ENCODE data around the gene COX14. TPM values are rescaled to one million over a fixed set of nuclear protein-coding genes. Genes with fewer than 3 reads are reported as not detected.

COX14 gene
- total RNA-seq, 1 experiment from 2014 or later: 28.7 TPM

- DNase-seq (ENCODE audit: low spot score): no peak
- POLR2A ChIA-PET (ENCODE audit: low non-redundant PET): no interaction called here
- intact Hi-C loops (cut with micrococcal nuclease; ENCODE audit: unreplicated experiment): no loop called here
- CTCF ChIA-PET: no interaction called here
- no peak overlapping the region for H3K4me3 ChIP-seq (ENCODE audit: low read depth, low read length, poor library complexity, severe bottlenecking)
- peaks cover 2% of the 10 kb centered on the region for H3K9me3 ChIP-seq (ENCODE audit: low read depth, low read length, poor library complexity, severe bottlenecking)
- TF ChIP-seq CTCF (conservative IDR thresholded peaks at IDR 0.05; ENCODE audit: low read depth, low read length) (no peak), EZH2 (IDR thresholded peaks at IDR 0.05; ENCODE audit: borderline replicate concordance, low read depth, low read length, poor library complexity, severe bottlenecking) (no peak)
- no peaks in the 10 kb centered on the region for H3K4me1 ChIP-seq (ENCODE audit: insufficient read depth, low read length, poor library complexity, severe bottlenecking)
- no peak overlapping the region for H3K27ac ChIP-seq (ENCODE audit: low read depth, low read length, poor library complexity, severe bottlenecking)
- no peaks in the 10 kb centered on the region for H3K27me3 ChIP-seq (replicated peaks; ENCODE audit: insufficient read depth, low read depth, low read length, poor library complexity)
- no TSS peak for BruUV-seq (replicated peaks)
- no peaks in the 10 kb centered on the region for H3K36me3 ChIP-seq (ENCODE audit: insufficient read depth, low read length, poor library complexity, severe bottlenecking)
Measured at GRCh38 chr12:50164963-50165362, 52.9 kb downstream of the COX14 start.

- Histone ChIP-seq H3K27ac (ENCODE audit: low read depth, low read length, poor library complexity, severe bottlenecking) (peak overlapping the region; percentile 91), H3K4me1 (ENCODE audit: insufficient read depth, low read length, poor library complexity, severe bottlenecking) (no peaks in the 10 kb centered on the region), H3K9me3 (ENCODE audit: low read depth, low read length, poor library complexity, severe bottlenecking) (peaks cover 3% of the 10 kb centered on the region), H3K27me3 (replicated peaks; ENCODE audit: insufficient read depth, low read depth, low read length, poor library complexity) (no peaks in the 10 kb centered on the region), H3K4me3 (ENCODE audit: low read depth, low read length, poor library complexity, severe bottlenecking) (peak overlapping the region; percentile 70), H3K36me3 (ENCODE audit: insufficient read depth, low read length, poor library complexity, severe bottlenecking) (no peaks in the 10 kb centered on the region)
- intact Hi-C loops (cut with micrococcal nuclease; ENCODE audit: unreplicated experiment): loop anchor here (2.0 kb wide), 2 partner anchors 56 to 82 kb away; partner anchors contain the start of gene SMARCD1
- ChIA-PET CTCF (interaction anchor here (1.4 to 1.9 kb wide), 3 partner anchors 55 to 598 kb away, joined by 3 to 8 read pairs (median 5); partner anchors contain the start of gene COX14), POLR2A (ENCODE audit: low non-redundant PET) (interaction anchor here (1.1 kb wide), 1 partner anchor 10 kb away, joined by 4 read pairs; no protein-coding TSS in a partner anchor)
- no TSS peak for BruUV-seq (replicated peaks)
- no peak for TF ChIP-seq EZH2 (IDR thresholded peaks at IDR 0.05; ENCODE audit: borderline replicate concordance, low read depth, low read length, poor library complexity, severe bottlenecking)
- no peak for TF ChIP-seq CTCF (conservative IDR thresholded peaks at IDR 0.05; ENCODE audit: low read depth, low read length)
- no peak for DNase-seq (ENCODE audit: low spot score)
Measured at GRCh38 chr12:50166799-50167048, 54.7 kb downstream of the COX14 start.

DNA sequence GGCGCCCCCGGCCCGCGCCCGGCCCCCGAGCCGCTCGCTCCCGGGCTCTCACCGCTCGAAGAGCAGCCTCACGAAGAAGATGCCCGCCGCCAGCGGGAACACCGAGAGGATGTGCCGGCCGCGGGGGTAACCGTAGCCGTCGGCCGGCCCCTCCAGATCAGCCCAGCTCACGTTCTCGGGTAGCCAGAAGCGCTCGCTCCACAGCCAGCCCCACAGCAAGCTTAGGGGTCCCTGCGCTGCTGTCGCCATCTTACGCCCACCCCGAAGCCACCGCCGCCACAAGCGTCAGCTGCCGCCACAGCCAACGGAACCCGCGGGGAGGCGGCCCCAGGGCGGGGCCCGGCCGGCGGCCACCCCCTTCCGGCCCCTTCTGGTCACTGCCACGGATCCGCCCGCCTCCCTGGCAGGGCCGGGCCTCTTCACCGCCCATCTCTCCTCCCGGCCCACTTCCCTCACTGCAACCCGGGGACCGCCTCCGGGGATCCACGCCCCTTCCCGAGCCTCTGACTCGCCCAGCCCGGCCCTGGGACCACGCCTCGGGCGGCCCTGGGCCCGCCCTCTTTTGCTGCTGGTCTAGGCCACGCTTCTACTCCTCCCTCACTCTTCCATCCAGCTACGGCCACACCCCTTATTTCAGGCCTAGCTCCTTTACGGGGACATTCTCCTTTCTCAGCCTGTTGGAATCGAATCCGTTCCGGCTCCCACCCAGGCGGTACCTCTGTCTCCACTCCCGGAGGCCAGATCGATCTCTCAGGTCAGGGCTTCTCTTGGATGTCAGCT lies 55.2 kb downstream of the COX14 start, which contains the start of gene CERS5:
CERS5 (minus strand) TSS at position 321 of the 780 bp plus-strand sequence; CDS start at position 249, 72 bp downstream.
- intact Hi-C loops (cut with micrococcal nuclease; ENCODE audit: unreplicated experiment): loop anchor here (2.0 kb wide), 2 partner anchors 56 to 82 kb away; partner anchors contain the start of gene SMARCD1
- peaks cover 3% of the 10 kb centered on the region for H3K9me3 ChIP-seq (ENCODE audit: low read depth, low read length, poor library complexity, severe bottlenecking)
- ChIA-PET POLR2A (ENCODE audit: low non-redundant PET) (interaction anchor here (0.6 to 1.1 kb wide), 3 partner anchors 10 to 333 kb away, joined by 4 to 8 read pairs (median 7); no protein-coding TSS in a partner anchor), CTCF (interaction anchor here (0.5 to 1.9 kb wide), 4 partner anchors 38 to 598 kb away, joined by 3 to 8 read pairs (median 4); partner anchors contain the start of gene COX14)
- peak; percentile 100 for DNase-seq (ENCODE audit: low spot score)
- BruUV-seq (replicated peaks): no TSS peak
- no peaks in the 10 kb centered on the region for H3K27me3 ChIP-seq (replicated peaks; ENCODE audit: insufficient read depth, low read depth, low read length, poor library complexity)
- no peak for TF ChIP-seq CTCF (conservative IDR thresholded peaks at IDR 0.05; ENCODE audit: low read depth, low read length)
- TF ChIP-seq EZH2 (IDR thresholded peaks at IDR 0.05; ENCODE audit: borderline replicate concordance, low read depth, low read length, poor library complexity, severe bottlenecking): no peak
- no peaks in the 10 kb centered on the region for H3K4me1 ChIP-seq (ENCODE audit: insufficient read depth, low read length, poor library complexity, severe bottlenecking)
- H3K36me3 ChIP-seq (ENCODE audit: insufficient read depth, low read length, poor library complexity, severe bottlenecking): no peaks in the 10 kb centered on the region
- peak within 1 kb of the TSS; percentile 91 for H3K27ac ChIP-seq (ENCODE audit: low read depth, low read length, poor library complexity, severe bottlenecking)
- peak within 1 kb of the TSS; percentile 70 for H3K4me3 ChIP-seq (ENCODE audit: low read depth, low read length, poor library complexity, severe bottlenecking)

Other genes with a start within 250 kb of the COX14 start
- gene FAIM2, start 208.3 kb upstream of the COX14 start, total RNA-seq (2021): 0.11 TPM in 1 of 2 replicates, not detected in the other
- not detected in 2 replicates for gene AQP2, start 161.5 kb upstream of the COX14 start, total RNA-seq (2021)
- gene AQP5, start 150.4 kb upstream of the COX14 start, total RNA-seq (2021): not detected in 2 replicates
- gene AQP6, start 139.3 kb upstream of the COX14 start, total RNA-seq (2021): not detected in 2 replicates
- gene RACGAP1, start 86.7 kb upstream of the COX14 start, total RNA-seq (2021): 173 and 179 TPM in 2 replicates
- gene ASIC1, start 54.6 kb upstream of the COX14 start, total RNA-seq (2021): 2.7 and 5.5 TPM in 2 replicates
- gene SMARCD1, start 26.9 kb upstream of the COX14 start, total RNA-seq (2021): 141 and 152 TPM in 2 replicates
- gene GPD1, start 8.2 kb upstream of the COX14 start, total RNA-seq (2021): 0.58 and 1.3 TPM in 2 replicates
- 57.0 and 63.7 TPM in 2 replicates for gene CERS5, start 55.1 kb downstream of the COX14 start, total RNA-seq (2021)
- gene LIMA1, start 171.3 kb downstream of the COX14 start, total RNA-seq (2021): 73.1 and 77.6 TPM in 2 replicates

Measured in A673 (cell line).